Stimulated activated CD4-positive, alpha-beta T cell treated with anti-CD3 and anti-CD28 coated beads, Interleukin-12 subunit alpha, Interleukin-12 subunit beta, amount 100 ng/mL, for 48 hours (primary cell): ENCODE measurements around the gene ACAP3.
A peak's percentile ranks its signal among the peaks of the same experiment; 100 is the strongest.

ENCODE experiments used
- DNase-seq, 3 donors: peaks; one replicate each; pipeline ENCODE4 v3.0.0-alpha.2; 2020; ENCODE audit warnings: low read depth in 2 of 3, low spot score in 1 of 3

ACAP3 gene

GRCh38 chr1:1307923-1308755 lies at the start of gene ACAP3, which contains the start of gene PUSL1:
Gene ACAP3, minus strand, starts transcription at chr1:1307930. Its CDS starts 115 bp downstream, at chr1:1307815.
Gene PUSL1, plus strand, starts transcription at chr1:1308597. Its CDS starts 47 bp downstream, at chr1:1308644.
- peak; percentile 74 to 85 (median 85) for DNase-seq

GRCh38 chr1:1356796-1357401 lies 49.2 kb upstream of the ACAP3 start:
- DNase-seq, result no peak

DNA sequence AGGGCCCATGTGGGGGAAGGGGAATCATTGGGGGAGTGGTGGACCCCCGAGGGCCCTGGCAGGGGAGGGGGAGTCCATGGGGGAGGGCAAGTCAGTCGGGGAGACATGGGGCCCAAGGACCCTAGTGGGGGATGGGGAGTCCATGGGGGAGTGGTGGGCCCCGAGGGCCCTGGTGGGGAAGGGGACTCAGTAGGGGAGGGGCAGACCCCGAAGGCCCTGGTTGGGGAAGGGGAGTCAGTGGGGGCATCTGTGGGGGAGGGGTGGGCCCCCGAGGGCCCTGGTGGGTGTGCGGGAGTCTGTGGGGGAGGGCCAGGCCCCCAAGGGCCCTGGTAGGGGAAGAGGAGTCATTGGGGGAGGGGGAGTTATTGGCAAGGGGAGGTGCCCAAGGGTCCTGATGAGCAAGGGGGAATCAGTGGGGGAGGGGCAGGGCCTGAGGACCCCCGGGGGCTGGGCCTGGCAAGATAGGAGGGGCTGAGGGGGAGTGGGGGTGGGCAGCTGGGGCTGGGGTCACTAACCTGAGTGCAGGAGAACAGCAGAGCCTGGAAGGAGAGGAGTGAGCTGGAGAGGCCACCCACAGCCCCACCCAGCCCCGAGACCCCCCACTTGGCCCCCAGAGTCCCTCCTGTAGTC lies 48.6 kb upstream of the ACAP3 start:
- DNase-seq, result no peak

DNA sequence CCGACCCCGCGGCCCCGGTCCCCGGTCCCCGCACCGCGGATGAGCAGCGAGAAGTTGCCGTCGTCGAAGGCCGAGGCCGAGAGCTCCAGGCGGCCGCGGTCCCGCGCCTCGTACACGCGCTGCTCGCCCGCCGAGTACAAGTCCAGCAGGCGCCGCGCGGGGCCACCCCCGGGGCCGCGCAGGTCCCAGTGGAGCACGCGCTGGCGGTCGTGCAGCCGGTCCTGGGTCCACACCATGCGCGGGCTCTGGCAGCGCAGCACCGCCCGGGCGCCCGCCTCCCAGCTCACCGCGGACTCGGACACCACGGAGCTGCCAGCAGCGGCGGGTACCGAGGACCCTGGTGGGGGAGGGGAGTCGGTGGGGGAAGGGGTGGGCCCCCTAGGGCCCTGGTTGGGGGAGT lies 47.7 kb upstream of the ACAP3 start:
- no peak for DNase-seq

DNA sequence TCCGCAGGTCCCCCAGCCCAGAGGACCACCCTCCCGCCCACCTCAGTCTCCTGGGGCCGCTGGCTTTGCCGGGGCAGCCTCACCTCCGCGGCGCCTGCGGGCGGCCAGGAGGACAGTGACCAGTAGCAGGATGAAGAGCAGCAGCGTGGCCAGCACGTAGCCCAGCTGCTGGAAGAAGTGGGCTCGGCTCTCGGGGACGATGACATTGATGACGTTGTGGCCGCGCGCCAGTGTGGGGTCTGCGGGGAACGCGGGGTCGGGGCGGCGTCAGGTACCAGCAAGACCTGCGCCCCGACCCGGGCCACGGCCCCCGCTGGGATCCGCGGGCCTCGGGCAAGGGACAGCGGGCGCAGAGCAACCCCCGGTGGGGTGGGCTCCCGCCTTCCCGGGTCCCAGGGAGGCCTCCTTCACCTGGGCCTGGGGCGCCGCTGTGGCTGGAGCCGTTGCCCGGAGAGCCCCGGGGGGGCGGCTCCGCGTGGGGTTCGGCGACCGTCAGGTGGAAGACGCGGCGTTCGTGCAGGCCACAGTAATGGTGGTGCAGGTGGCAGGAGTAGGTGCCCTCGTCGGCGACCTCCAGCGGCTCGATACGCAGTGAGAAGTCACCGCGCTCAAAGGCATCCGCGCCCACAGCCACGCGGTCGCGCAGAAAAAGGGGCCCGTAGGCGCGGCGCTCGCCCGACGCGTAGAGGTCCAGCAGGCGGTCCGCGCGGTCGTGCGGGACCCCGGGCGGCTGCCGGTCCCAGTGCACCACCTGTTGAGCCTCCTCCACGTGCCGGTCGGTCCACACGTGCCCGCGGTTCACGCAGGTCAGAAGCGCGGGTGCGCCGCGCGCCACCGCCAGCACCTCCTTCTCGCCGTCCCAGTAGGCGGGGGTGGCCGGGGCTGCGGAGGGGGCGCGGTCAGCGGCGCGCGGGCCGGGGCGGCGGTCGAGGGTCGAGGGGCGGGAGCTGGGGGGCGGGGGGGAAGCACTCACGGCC lies 46.8 kb upstream of the ACAP3 start:
- DNase-seq, result no peak

DNA sequence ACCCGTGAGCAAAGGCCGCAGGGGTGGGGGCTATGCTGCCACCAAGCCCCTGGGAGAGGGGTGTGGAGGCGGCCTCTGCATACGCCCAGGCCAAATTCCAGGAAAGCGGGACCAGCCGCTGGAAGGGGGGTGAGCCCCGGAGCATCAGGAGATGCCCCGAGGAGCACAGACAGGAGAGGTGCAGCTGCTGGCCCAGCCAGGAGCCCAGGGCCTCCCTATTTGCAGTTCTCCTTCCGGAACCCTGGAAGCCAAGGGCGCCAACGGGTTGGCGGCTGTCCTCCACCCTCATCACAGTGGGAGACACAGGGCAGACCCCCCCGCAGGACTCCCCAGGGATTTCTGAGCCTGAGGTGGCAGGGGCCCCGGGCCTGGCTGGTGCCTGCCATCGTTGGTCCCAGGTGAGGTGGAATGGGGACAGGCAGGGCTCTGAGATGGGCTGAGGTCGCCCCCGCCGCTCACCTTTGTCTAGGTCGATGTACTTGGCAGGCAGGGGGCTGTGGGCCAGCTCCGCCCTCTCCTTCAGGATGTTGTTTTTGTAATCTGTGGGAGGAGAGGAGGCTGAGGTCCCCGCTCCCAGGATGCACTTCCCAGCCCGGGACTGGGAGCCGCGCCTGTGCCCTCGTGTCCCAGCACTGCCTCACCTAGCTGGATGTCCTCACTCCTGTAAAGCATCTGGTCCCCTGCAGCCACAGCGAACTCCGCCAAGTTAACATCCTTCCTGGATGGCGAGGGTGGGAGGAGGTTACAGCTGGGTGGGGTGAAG lies 45.8 kb upstream of the ACAP3 start:
- no peak for DNase-seq

- no peak for DNase-seq
Measured at GRCh38 chr1:1352786-1353388, 45.2 kb upstream of the ACAP3 start.

- no peak for DNase-seq
Measured at GRCh38 chr1:1351511-1352427, 44.0 kb upstream of the ACAP3 start.

- DNase-seq, result peak; percentile 31 to 57 (median 44)
Measured at GRCh38 chr1:1349256-1350012, 41.7 kb upstream of the ACAP3 start, which contains the start of gene DVL1. Gene DVL1, minus strand, starts transcription at chr1:1349418. Its CDS starts 353 bp downstream, at chr1:1349065.

- DNase-seq, result no peak
Measured at GRCh38 chr1:1348420-1349255, 40.9 kb upstream of the ACAP3 start.

DNA sequence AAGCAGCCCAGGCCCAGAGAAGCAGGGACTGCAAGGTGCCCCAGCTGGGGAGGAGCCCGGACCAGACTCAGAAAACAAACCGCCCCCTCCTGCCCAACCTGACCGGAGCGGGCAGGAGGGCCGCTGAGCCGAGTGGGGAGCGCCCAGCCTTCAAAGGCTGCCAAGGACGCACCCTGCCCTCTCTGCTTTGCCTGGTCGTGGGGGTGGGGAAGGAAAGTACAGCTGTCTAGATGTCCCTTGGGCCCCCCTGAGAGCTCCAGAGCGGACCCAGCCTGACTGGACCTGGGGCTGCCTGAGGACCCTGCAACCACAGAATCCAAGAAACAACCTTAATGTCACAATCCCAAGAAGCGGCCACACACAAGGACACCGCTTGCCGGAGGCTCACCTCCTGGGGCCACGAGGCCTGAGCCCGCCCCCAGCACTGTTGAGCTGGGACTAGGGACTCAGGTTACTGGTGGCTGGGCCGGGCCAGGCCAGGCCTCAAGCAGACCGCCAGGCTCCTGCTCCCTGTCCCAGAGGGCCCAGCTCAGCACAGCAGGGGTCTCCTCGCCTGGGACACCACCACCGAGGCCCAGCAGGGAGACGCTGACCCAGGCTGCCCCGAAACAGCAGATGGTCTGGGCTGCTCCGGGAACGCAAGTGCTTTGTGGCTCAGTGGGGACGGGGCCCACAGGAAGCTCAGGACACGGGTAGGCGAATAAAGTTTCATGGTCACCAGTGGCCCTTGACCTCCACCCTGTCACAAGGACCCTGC lies 40.1 kb upstream of the ACAP3 start:
- no peak for DNase-seq

- no peak for DNase-seq
Measured at GRCh38 chr1:1347026-1347595, 39.4 kb upstream of the ACAP3 start.

DNA sequence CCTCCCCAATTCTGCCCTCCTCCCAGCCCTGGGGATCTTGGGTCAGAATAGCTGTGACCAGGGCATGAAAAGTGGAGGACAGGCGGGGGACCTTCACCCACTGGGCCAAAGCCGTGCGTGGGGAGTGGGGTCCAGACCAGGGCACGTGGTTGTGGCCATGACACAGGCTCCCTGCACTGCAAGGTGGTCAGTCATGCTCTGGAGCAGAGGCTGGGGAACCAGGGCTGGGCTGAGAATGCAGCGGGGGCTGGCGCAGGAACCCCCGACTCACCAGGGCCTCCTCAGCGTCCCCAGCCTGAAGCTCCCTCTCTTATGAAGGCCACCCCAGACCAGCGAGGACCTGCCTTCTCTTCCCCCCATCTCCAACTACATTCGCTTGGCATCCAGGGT lies 38.8 kb upstream of the ACAP3 start:
- DNase-seq, result no peak

DNA sequence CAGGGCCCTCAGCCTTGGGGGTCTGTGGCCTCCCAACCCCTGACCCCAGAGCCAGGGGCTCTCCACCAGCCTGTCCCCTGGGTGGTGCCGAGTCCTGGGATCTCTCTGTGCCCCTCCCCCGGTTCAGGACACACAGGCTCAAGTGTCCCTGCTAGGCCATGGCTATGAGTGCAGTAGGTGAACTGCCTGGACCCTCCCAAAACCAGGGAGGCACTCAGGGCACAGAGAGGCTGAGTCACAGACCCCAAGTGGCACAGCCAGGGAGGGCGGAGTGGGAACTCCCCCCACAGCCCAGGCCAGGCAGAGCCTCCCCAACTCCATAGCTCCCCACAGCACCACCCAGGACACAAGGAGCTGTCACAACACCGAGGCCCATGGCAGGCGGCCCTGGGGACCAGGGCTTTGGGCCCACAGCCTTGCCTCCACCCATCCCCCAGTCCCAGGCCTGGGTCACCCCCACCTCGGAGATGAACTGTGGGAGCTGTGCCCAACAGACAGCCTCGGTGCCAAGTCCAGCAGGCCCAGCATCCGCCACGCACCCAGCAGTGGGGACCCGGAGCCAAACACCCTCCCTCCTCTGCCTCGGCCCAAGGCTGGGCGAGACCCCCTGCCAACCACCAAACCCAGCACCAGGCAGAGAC lies 38.2 kb upstream of the ACAP3 start:
- no peak for DNase-seq

DNA sequence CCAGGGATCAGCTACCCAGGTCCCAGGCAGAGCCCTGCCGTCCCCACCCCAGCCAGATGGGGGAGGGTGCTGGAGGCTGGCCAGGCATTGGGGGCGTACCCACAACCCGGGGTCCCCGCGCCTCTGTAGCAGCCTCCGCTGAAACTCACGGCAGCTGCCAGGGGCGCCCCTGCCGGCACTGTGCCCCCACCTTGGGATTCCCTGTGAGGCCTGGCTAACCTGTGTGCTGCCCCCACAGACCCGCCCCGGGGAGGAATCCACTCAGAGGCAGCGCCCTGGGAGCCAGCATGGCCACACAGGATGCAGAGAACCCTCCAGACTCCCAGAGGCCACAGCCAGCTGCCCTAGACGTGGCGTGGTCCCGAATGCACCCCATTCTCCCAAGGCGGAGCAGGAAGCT lies 37.7 kb upstream of the ACAP3 start:
- DNase-seq, result no peak
